GM12878 (cell line): ENCODE measurements around the gene NNAT.

Experiments
- CHD2 ChIP-seq: IDR thresholded peaks from 2 replicates; pipeline ENCODE4 v1.6.1; 2011; ENCODE audit warnings: low read depth, low read length, improper control_type of control experiment, borderline replicate concordance
- EP300 ChIP-seq, 2 experiments: fragments of 150-350 bp in 1 of 2; IDR thresholded peaks; 2 replicates each; pipeline ENCODE4 v1.6.1; 2011 to 2012; ENCODE audit warnings: low read depth in 2 of 2, low read length in 2 of 2, borderline replicate concordance in 1 of 2, improper control_type of control experiment in 1 of 2, inconsistent platforms in 1 of 2; ENCODE audit not compliant: control insufficient read depth in 1 of 2
- MXI1 ChIP-seq: fragments of 150-350 bp; IDR thresholded peaks from 2 replicates; pipeline ENCODE4 v1.6.1; 2011; ENCODE audit warnings: low read depth, mild to moderate bottlenecking, inconsistent platforms, low read length, improper control_type of control experiment
- TAF1 ChIP-seq: IDR thresholded peaks from 2 replicates; pipeline ENCODE4 v1.6.1; 2011; ENCODE audit warnings: mild to moderate bottlenecking, low read depth, low read length, borderline replicate concordance
- TF ChIP-seq, protein P1 (sequence below), 3 experiments: IDR thresholded peaks in 2 of 3; conservative IDR thresholded peaks in 1 of 3; 2 replicates each; pipeline ENCODE4 v1.5.1; 2011; ENCODE audit warnings: low read depth in 3 of 3, low read length in 3 of 3, mild to moderate bottlenecking in 3 of 3, control low read depth in 2 of 3, moderate library complexity in 2 of 3, inconsistent platforms in 1 of 3, mixed read lengths in 1 of 3; ENCODE audit not compliant: control insufficient read depth in 2 of 3, insufficient read depth in 1 of 3; ENCODE audit errors: extremely low read depth in 1 of 3

DNA sequence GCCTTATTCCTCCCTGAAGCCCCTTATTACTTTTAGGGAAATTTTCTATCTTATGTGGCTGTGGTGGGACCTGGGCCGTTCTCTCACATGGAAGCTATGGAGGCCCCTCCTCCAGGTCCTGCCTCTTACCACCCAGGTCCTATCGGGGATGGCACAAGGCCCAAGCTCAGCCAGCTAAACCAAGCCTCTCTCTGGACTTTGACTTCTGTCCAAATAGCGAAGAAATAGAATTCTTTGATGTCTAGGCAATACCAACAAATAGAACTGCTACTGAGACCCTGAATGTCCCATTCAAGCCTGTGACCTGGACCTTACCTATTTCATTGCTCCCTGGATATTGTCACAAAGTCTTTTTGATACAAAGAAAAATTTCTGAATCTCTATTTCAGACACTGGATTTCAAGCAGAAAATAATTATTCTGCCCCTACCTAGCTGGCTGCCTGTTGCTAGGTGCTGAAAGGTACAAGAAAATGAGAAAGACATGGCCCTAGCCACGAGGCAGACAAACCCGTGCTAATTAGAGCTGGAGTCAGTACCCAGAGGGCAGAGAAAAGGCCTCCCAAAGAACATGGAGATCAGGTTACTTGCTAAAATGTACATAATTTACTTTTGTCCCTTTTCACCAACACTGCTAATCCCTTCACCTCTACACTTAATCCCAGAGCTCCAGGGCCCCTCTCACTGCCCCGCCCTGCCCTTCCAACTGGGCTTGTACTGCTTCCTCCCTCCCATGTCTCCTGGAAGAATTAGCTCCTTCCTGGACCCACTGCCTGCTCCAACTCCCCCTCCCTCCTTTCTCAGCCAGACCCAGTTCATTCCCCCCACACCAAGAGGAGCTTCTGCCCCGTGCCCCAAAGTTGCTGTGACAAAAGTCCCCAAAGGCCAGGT, 15.5 kb upstream of the NNAT start:
- TF ChIP-seq EP300 (IDR thresholded peaks at IDR 0.05; ENCODE audit: borderline replicate concordance in 1 of 2, control insufficient read depth in 1 of 2, low read depth in 2 of 2, low read length in 2 of 2) (no peak), MXI1 (no peak), CHD2 (no peak), TAF1 (no peak)
- TF ChIP-seq, protein P1, sequence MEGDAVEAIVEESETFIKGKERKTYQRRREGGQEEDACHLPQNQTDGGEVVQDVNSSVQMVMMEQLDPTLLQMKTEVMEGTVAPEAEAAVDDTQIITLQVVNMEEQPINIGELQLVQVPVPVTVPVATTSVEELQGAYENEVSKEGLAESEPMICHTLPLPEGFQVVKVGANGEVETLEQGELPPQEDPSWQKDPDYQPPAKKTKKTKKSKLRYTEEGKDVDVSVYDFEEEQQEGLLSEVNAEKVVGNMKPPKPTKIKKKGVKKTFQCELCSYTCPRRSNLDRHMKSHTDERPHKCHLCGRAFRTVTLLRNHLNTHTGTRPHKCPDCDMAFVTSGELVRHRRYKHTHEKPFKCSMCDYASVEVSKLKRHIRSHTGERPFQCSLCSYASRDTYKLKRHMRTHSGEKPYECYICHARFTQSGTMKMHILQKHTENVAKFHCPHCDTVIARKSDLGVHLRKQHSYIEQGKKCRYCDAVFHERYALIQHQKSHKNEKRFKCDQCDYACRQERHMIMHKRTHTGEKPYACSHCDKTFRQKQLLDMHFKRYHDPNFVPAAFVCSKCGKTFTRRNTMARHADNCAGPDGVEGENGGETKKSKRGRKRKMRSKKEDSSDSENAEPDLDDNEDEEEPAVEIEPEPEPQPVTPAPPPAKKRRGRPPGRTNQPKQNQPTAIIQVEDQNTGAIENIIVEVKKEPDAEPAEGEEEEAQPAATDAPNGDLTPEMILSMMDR (IDR thresholded peaks at IDR 0.05 in 2 of 3, conservative IDR thresholded peaks at IDR 0.05 in 1 of 3; ENCODE audit: control insufficient read depth in 2 of 3, extremely low read depth in 1 of 3, insufficient read depth in 1 of 3, low read depth in 3 of 3, low read length in 3 of 3), result no peak
